HCT116 (cell line): ENCODE measurements around the gene CCDC89. TPM values are rescaled to one million over a fixed set of nuclear protein-coding genes. Genes with fewer than 3 reads are reported as not detected.

Source experiments
- ATAC-seq: fragments of 200-7000 bp; cut with Tn5 transposase; 2 replicates; pipeline ENCODE4 v1.9.1; 2020; ENCODE audit warnings: mild to moderate bottlenecking, moderate library complexity
- BruUV-seq: library from RNA; stranded (reverse); fragments of 400-500 nt; replicated peaks from 2 replicates; lab custom pipeline; 2021; lab: Mats Ljungman, UMichigan
- CTCF ChIA-PET: fragments of 300-600 bp; sonication (Branson Sonifier 250); formaldehyde crosslinking; loops from one replicate; lab custom pipeline; 2021; ENCODE audit warnings: antibody characterized with exemption; lab: Charles Lee
- POLR2A ChIA-PET: fragments of 300-600, 350-600 bp; sonication (Branson Sonifier 250); formaldehyde crosslinking; loops from one replicate; lab custom pipeline; 2021; ENCODE audit warnings: antibody characterized with exemption; lab: Charles Lee
- RAD21 ChIA-PET, 2 experiments: fragments of 300-600 bp; sonication (Branson Sonifier 250); formaldehyde crosslinking; loops; one replicate each; lab custom pipeline; 2023; ENCODE audit warnings: low total read pairs in 2 of 2; ENCODE audit not compliant: uncharacterized antibody in 2 of 2, unreplicated experiment in 2 of 2, low non-redundant PET in 1 of 2; lab: Charles Lee
- DNase-seq: peaks from one replicate; pipeline ENCODE4 v3.0.0-alpha.2; 2010; ENCODE audit warnings: low read depth, low spot score
- H2AFZ ChIP-seq: fragments of 200-600 bp; shearing (Covaris generic), sonication (generic); 2 replicates; pipeline ENCODE4 v1.6.1; 2017; ENCODE audit warnings: low read depth, mixed run types, mixed read lengths, antibody characterized with exemption, low read length; ENCODE audit not compliant: poor library complexity, severe bottlenecking
- H3K27ac ChIP-seq: 2 replicates; pipeline ENCODE4 v1.5.1; 2012; ENCODE audit warnings: low read depth, low read length
- H3K27me3 ChIP-seq: fragments of 200-600 bp; sonication (generic); 2 replicates; pipeline ENCODE4 v1.6.1; 2016; ENCODE audit warnings: mixed run types, low read length, mixed read lengths; ENCODE audit not compliant: insufficient read depth
- H3K36me3 ChIP-seq, 2 experiments: fragments of 200-500 bp in 1 of 2; fragments of 200-600 bp in 1 of 2; sonication (Bioruptor generic) in 1 of 2; sonication (generic) in 1 of 2; 2 replicates each; pipeline versions ENCODE4 v1.5.1 to v1.6.1; 2014 to 2016; ENCODE audit warnings: low read length in 2 of 2, inconsistent platforms in 1 of 2, mixed read lengths in 1 of 2, mixed run types in 1 of 2; ENCODE audit not compliant: insufficient read depth in 2 of 2, control insufficient read depth in 1 of 2
- H3K4me1 ChIP-seq, 2 experiments: fragments of 200-600 bp in 1 of 2; sonication (generic) in 1 of 2; 2 replicates each; pipeline versions ENCODE4 v1.5.1 to v1.6.1; 2012 to 2017; ENCODE audit warnings: low read length in 2 of 2, inconsistent platforms in 1 of 2, mild to moderate bottlenecking in 1 of 2, mixed read lengths in 1 of 2, mixed run types in 1 of 2, moderate library complexity in 1 of 2; ENCODE audit not compliant: insufficient read depth in 2 of 2, control insufficient read depth in 1 of 2
- H3K4me2 ChIP-seq: fragments of 200-600 bp; sonication (generic); 2 replicates; pipeline ENCODE4 v1.6.1; 2017; ENCODE audit warnings: mixed run types, low read length, mixed read lengths
- H3K4me3 ChIP-seq, 2 experiments: fragments of 200-600 bp in 1 of 2; sonication (generic) in 1 of 2; replicated peaks in 1 of 2; 2 replicates each; pipeline ENCODE4 v1.5.1; 2011 to 2016; ENCODE audit warnings: low read length in 2 of 2, control low read depth in 1 of 2, low read depth in 1 of 2, mild to moderate bottlenecking in 1 of 2, mixed read lengths in 1 of 2, mixed run types in 1 of 2
- H3K79me2 ChIP-seq: fragments of 200-600 bp; sonication (generic); 2 replicates; pipeline ENCODE4 v1.6.1; 2017; ENCODE audit warnings: mild to moderate bottlenecking, mixed run types, low read length, moderate library complexity, mixed read lengths; ENCODE audit not compliant: insufficient read depth
- H3K9ac ChIP-seq: fragments of 200-600 bp; sonication (generic); 2 replicates; pipeline ENCODE4 v1.6.1; 2016; ENCODE audit warnings: low read length, mixed read lengths
- H3K9me2 ChIP-seq: fragments of 200-600 bp; sonication (generic), shearing (Covaris generic); 2 replicates; pipeline ENCODE4 v1.6.1; 2017; ENCODE audit warnings: mixed run types, mild to moderate bottlenecking, moderate library complexity; ENCODE audit not compliant: insufficient read depth
- H3K9me3 ChIP-seq, 2 experiments: fragments of 200-500 bp in 1 of 2; fragments of 200-600 bp in 1 of 2; sonication (Bioruptor generic) in 1 of 2; sonication (generic) in 1 of 2; 2 replicates each; pipeline ENCODE4 v1.6.1; 2014 to 2017; ENCODE audit warnings: low read length in 2 of 2, mixed read lengths in 2 of 2, inconsistent platforms in 1 of 2, low read depth in 1 of 2, mild to moderate bottlenecking in 1 of 2, mixed run types in 1 of 2, moderate library complexity in 1 of 2; ENCODE audit not compliant: control insufficient read depth in 1 of 2, insufficient read depth in 1 of 2
- H4K20me1 ChIP-seq: fragments of 200-600 bp; sonication (generic), shearing (Covaris generic); 2 replicates; pipeline ENCODE4 v1.6.1; 2017; ENCODE audit warnings: mixed run types, mild to moderate bottlenecking, moderate library complexity; ENCODE audit not compliant: insufficient read depth
- CEBPB ChIP-seq: IDR thresholded peaks from 2 replicates; pipeline ENCODE4 v1.6.1; 2012; ENCODE audit warnings: low read depth
- JUND ChIP-seq: IDR thresholded peaks from 2 replicates; pipeline ENCODE4 v1.6.1; 2012
- POLR2AphosphoS5 ChIP-seq: IDR thresholded peaks from 2 replicates; pipeline ENCODE4 v1.6.1; 2011; ENCODE audit warnings: mild to moderate bottlenecking, low read depth, low read length, moderate library complexity
- RAD21 ChIP-seq: IDR thresholded peaks from 2 replicates; pipeline ENCODE4 v1.6.1; 2012; ENCODE audit warnings: low read depth, mild to moderate bottlenecking
- REST ChIP-seq: IDR thresholded peaks from 2 replicates; pipeline ENCODE4 v1.6.1; 2012; ENCODE audit warnings: low read depth
- TCF7L2 ChIP-seq: IDR thresholded peaks from 2 replicates; pipeline ENCODE4 v1.7.0; 2011; ENCODE audit warnings: borderline replicate concordance, inconsistent platforms; ENCODE audit not compliant: insufficient read depth, insufficient read length; ENCODE audit errors: extremely low read depth
- YY1 ChIP-seq: IDR thresholded peaks from 2 replicates; pipeline ENCODE4 v1.6.1; 2011; ENCODE audit warnings: low read length, low read depth, moderate library complexity, mild to moderate bottlenecking; ENCODE audit not compliant: insufficient replicate concordance; ENCODE audit errors: extremely low read depth
- ZBTB33 ChIP-seq: IDR thresholded peaks from 2 replicates; pipeline ENCODE4 v1.6.1; 2011; ENCODE audit warnings: mild to moderate bottlenecking, low read length, moderate library complexity; ENCODE audit not compliant: insufficient replicate concordance; ENCODE audit errors: extremely low read depth
- ZFX ChIP-seq: fragments of 450-650 bp; IDR thresholded peaks from 2 replicates; pipeline ENCODE4 v1.6.1; 2017
- ZNF274 ChIP-seq: fragments of 200-500 bp; sonication (Bioruptor generic); IDR thresholded peaks from 2 replicates; pipeline ENCODE4 v1.6.1; 2014; ENCODE audit warnings: mild to moderate bottlenecking, low read depth, low read length, inconsistent platforms
- intact Hi-C: fragments of 100-400 bp; cut with micrococcal nuclease; formaldehyde crosslinking; loops from 2 replicates; pipeline ENCODE4 v1.10.0; 2022
- total RNA-seq: library from RNA; stranded (reverse); gene quantifications from one replicate; pipeline ENCODE4 v1.2.1, GENCODE V29; 2021; ENCODE audit not compliant: unreplicated experiment

Gene CCDC89
- total RNA-seq, 1 experiment from 2014 or later = 0.22 TPM

GRCh38 chr11:85712953-85713352, 27.0 kb upstream of the CCDC89 start:
- CTCF ChIA-PET = no interaction called here
- Histone ChIP-seq H3K9me2 (no peaks in the 10 kb centered on the region), H3K9ac (no peak overlapping the region), H3K27me3 (no peaks in the 10 kb centered on the region), H3K4me2 (no peak overlapping the region), H3K4me3 (no peak overlapping the region), H3K27ac (no peak overlapping the region), H3K79me2 (no peaks in the 10 kb centered on the region), H2AFZ (no peak overlapping the region), H4K20me1 (no peaks in the 10 kb centered on the region), H3K4me1 (peaks cover 0 to 21% of the 10 kb centered on the region in 2 experiments; a peak in 2 of 4 replicates), H3K9me3 (no peaks in the 10 kb centered on the region), H3K36me3 (no peaks in the 10 kb centered on the region)
- RAD21 ChIA-PET = no interaction called here
- no peak for ATAC-seq
- intact Hi-C loops = no loop called here
- TF ChIP-seq REST (no peak), YY1 (no peak), RAD21 (no peak), ZFX (no peak)
- no TSS peak for BruUV-seq
- DNase-seq = no peak
- POLR2A ChIA-PET = no interaction called here

DNA sequence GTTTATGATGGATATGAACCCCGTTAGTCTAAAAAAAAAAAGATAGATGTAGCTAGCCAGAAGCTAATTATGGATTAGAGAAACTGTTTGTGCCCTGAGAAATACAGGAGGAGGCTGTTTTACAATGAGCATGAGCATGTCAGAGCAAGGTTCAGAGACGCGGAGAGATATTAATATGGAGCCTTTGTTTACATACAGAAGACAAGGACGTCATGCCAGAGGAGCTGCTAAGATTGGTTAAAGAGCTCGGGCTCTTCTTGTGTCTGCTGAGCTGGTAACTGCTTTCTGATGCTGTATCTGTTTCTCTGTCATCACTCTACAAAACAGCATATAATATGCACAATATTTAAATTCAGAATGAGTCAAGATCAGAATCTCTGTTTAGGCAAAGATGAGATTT, 24.9 kb upstream of the CCDC89 start:
- intact Hi-C loops = no loop called here
- H3K27ac ChIP-seq = no peak overlapping the region
- H3K4me2 ChIP-seq = no peak overlapping the region
- ATAC-seq = no peak
- H3K4me3 ChIP-seq = no peak overlapping the region
- ChIA-PET CTCF (no interaction called here), POLR2A (no interaction called here), RAD21 (no interaction called here)
- TF ChIP-seq ZNF274 = no peak
- no peak for TF ChIP-seq RAD21
- TF ChIP-seq TCF7L2 = no peak
- TF ChIP-seq JUND = no peak
- no peak for TF ChIP-seq CEBPB
- no peak for TF ChIP-seq ZBTB33
- TF ChIP-seq POLR2AphosphoS5 = no peak
- H2AFZ ChIP-seq = no peak overlapping the region
- no peaks in the 10 kb centered on the region for H3K36me3 ChIP-seq
- DNase-seq = no peak
- H3K9me2 ChIP-seq = no peaks in the 10 kb centered on the region
- no peak overlapping the region for H3K9ac ChIP-seq
- no peaks in the 10 kb centered on the region for H3K27me3 ChIP-seq
- no peaks in the 10 kb centered on the region for H3K9me3 ChIP-seq
- no TSS peak for BruUV-seq
- H3K79me2 ChIP-seq = no peaks in the 10 kb centered on the region
- H3K4me1 ChIP-seq = peaks cover 0 to 11% of the 10 kb centered on the region in 2 experiments; a peak in 2 of 4 replicates
- no peaks in the 10 kb centered on the region for H4K20me1 ChIP-seq
